GM19238 (cell line): ENCODE results near the gene SNORC.
"Not testable (repeated sequence)": the region's sequence is repeated elsewhere in the genome, so short reads cannot be mapped to it uniquely, and the experiment has no call there.

Experiments used
- DNase-seq: peaks from one replicate; pipeline ENCODE4 v3.0.0; 2011; ENCODE audit warnings: low spot score; ENCODE audit not compliant: insufficient read length

Gene SNORC

DNA sequence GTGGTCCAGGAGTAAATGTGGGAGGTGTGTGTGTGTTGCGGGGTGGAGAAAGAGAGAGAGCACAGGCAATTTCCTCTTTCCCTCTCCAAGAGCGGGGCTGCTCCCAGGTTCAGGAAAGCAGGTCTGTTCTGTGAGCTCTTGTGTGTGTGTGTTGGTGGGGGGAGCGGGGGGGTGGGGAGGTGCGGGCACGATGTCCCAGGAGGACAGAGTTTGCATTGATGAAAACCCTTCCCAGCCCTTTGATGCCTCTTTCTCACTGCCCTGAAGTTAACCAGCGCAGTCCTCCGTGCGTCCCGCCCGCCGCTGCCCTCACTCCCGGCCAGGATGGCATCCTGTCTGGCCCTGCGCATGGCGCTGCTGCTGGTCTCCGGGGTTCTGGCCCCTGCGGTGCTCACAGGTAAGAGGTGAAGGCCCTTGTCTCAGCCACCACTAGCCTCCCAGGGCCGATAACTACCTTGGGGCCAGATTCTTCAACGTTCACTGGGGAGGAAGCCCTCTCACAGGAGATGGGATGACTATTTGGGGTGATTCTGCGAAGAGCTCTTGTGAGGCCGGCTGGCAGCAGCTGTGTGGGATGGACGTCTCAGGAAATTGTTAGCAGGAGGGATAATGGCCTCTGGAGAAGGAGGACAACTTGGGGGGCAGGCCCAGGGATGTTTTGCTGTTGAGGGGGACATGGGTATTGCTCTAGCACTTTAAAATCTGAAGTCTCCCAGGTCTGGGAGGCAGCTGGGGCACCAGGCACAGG lies at the start of gene SNORC:
SNORC (plus strand) TSS at position 247 of the 748 bp plus-strand sequence; CDS start at position 325, 78 bp downstream.
- no peak for DNase-seq

DNA sequence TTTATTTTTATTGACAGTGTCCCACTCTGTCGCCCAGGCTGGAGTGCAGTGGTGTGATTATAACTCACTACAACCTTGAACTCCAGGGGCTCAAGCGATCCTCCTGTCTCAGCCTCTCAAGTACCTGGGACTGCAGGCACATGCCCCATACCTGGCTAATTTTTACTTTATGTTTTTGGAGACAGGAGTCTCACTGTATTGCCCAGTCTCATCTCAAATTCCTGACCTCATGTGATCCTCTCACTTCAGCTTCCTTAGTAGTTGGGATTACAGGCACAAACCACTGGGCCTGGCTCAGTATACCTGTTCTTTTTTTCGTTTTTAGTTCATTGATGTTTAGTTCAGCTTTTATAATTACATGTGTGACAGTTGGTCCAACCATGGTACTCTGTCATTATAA lies 40.1 kb upstream of the SNORC start:
- no peak for DNase-seq

DNA sequence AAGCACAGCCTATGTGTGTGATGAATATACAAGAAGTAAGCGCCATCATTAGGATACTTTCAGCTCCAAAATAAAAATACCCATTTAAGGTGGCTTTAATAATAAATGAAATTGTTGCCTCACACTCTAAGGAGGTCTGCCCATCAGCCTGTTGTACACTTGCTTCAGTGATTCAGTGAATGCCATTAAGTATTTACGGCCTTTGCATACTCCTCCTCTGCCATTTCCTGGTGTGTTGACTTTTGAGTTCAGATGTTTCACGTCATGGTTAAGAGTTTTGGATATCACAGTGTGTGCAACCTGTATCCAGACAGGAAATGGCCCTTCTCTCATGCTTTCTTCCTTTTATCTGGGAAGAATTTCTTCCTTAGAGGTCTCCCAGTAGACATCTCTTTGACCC lies 38.6 kb upstream of the SNORC start:
- no peak for DNase-seq

DNA sequence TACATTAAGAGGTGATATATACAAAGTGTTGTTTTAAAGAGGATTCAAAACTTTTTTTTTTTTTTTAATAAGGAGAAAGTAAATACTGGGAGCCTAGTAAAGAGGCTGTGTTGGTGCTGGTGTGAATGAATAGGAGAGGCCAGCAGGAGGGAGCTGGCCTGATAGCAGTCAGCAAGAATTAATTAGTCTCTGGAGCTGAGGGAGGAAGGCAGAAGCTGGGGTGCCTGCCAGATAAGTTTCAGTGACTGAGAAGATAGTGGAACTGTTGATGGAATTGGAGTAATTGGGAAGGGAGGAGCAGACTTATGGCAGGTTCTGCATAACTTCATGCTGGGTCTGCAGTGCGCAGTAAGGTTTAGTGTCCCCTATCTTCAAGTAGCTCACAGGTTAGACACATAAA lies 36.2 kb upstream of the SNORC start:
- no peak for DNase-seq

DNA sequence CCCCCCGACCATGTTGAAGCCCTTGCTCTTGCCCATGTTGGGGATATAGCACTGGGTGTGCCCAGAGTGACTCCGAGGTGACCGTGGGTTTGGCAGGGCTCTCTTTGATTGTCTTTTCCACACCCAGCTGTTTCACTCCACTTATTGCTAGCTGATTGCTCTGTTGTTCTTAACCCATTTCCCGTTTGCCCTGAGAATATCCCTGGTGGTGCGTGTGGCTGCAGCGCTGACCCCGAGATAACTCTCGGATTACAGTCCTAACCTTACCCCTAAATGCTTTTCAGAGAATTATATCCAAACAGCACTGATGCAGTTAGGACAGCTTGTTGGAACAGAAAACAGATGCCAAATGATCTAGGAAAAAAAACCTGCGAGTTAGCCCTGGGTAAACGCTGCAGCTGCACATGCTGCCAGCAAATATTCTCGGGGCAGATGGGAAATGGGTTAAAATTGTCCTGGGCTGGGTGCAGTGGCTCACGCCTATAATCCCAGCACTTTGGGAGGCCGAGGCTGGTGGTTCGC lies 34.3 kb upstream of the SNORC start:
- DNase-seq = no peak

DNA sequence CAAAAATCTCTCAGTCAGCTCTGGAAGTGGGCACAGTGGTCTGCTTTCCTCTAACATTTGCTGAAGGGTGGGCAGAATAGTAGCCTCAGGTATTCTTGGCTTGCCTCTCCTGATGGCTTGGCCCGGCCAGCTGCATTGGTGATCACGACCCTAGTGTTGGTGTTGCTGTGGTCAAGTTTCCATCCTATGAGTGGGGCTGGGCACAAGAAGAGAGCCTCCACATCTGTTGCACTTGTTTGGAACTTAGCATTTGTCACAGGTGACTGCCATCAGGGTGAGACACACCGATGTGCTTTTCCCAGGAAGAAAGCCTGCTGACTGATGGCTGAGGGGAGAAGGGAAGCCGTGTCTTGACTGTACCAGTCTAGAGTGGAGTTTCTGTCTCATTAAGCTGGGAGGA lies 33.1 kb upstream of the SNORC start:
- DNase-seq = no peak

DNA sequence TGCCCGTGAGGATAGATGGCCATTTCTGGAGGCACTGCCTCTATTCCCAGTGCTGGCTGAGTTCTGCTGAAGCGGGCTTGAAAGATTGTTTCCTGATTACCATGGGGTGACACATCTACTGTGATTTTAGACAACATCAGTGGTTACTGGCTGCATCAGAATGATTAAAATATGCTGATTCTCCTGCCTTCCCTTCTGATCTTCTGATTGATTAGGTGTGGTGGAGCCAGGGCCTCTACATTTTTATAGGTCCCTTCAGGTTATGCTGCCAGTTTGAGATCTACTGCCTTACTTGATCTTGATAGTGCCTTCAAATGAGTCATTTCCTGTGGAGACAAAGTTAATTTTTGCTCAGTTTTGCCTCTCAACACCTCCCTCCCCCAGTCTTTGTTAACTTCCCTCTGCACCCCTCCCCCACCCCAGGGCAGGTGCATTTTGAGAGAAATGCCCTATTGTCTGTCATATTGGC lies 31.6 kb upstream of the SNORC start:
- DNase-seq = peak; percentile 22

DNA sequence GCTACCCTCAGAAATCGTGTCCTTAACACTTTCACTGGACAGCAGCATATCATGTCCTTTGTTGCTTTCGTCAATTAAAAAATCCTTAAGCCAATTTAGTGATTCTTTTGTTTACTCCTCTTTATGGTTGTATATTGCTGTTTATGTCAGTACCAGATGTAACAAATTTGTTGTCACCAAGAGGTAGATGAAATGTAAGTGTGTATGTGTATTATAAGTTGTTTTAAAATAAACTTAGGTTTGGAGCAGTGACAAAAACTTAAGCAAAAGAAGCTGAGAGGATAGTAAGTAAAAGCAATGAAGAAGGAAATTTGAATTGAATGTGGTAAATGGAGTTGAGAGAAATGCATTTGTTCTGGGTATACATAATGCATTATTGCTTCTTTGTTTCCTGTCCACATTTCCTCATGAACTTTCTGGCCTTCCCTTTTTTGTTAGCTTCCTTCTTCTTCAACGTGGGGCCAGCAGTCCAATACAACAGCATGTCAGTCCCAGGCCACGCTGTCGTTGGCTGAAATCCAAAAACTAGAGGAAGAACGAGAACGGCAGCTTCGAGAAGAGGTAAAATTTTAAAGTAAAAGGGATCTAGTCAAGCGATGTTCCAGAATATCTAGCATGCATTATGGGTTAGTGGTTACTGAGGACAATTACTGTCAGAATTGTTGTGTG lies 30.5 kb upstream of the SNORC start:
- DNase-seq = no peak

DNA sequence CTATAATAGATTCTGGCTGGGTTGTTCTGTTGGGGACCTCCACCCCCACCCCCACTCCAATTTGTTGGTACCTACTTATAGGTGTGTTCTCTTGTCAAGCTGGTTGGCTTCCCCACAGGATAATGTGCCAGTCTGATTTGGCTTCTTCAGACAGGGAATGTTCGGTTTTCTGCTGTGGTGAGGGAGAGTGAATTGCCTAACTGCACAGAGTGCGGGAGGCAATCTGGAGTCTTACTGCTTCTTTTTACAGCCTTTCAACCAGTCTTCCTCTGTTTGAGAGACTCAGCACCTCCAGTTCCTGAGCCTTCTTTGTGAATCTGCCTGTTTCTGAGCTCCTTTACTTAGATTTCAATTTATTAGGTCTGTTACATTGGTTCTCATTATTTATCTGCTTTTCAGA lies 27.4 kb upstream of the SNORC start:
- no peak for DNase-seq

DNA sequence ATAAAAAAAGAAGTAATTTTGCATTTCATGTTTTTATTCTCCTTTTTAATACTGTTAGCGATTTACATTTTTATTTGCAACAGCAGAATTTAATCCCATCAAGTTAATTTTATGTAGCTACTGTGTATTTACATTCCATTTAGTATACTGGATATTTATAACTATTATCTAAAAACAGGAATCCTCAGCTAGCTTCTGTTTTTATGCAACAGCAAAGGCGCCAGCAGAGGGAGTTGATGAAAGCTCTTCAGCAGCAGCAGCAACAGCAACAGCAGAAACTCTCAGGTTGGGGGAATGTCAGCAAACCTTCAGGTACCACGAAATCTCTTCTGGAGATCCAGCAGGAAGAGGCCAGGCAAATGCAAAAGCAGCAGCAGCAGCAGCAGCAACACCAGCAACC lies 26.2 kb upstream of the SNORC start:
- DNase-seq = no peak

DNA sequence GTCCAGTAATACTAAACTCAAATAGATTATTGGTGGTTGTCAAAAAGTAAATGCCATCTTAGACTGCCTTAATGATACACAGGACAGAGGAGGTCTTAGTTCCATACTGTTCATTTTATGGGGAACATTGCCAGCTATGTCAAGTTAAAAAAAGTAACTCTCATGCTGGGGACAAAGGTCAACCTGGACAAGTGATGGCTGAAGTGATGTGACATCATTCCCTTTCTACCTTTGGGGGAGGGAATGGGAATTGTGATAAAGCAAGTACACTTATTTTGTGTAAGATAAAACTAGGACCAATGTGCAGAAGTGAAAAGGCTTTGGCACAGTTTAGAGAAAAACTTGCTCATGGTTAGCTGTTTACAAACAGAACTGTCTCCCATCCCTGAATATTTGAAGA lies 24.0 kb upstream of the SNORC start:
- DNase-seq = no peak

DNA sequence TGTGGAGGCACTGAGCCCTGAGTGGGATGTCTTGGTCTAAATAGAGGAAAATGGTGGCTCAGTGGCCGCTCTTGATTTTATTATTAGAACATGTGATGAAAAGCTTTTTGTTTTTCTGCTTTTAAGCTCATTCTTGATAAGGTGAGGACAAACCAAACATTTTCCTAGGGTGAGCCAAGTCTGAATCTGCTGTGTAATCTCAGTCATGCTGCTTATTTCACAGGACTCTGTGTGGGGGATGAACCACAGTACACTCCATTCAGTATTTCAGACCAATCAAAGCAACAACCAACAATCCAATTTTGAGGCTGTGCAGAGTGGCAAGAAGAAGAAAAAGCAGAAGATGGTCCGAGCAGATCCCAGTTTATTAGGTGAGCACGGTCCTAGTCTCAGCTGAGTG lies 20.0 kb upstream of the SNORC start:
- DNase-seq = no peak

DNA sequence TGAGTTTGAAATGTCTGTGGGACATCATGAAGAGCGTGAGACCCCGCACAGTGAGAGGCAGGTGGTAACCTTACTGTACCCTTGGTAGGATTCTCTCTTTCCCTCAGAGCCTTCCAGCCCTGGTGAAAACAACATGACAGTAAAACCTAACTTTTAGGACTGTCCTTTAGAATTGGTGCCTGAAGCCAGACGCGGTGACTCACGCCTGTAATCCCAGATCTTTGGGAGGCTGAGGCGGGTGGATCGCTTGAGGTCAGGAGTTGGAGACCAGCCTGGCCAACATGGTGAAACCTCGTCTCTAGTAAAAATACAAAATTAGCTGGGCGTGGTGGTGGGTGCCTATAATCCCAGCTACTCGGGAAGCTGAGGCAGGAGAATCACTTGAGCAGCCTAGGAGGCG lies 18.0 kb upstream of the SNORC start:
- not testable (repeated sequence) for DNase-seq

DNA sequence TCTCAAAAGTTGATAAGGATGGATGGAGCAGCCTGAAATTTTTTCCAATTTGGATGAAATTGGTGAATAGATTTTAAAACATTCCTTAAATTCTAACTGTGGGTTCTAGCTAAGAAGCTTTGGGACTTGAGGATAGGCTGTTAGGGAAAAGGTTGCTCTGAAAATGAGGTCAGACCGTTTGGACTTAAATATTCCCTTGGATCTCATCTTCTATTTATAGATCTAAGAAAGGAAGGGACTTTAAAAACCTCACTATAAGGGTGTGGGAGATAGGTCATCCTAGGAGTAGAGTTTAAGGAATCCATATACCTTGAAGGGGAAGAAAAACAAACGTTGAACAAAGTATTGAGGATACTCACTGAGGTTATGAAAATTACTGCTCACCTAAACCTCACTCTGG lies 17.4 kb upstream of the SNORC start:
- no peak for DNase-seq

DNA sequence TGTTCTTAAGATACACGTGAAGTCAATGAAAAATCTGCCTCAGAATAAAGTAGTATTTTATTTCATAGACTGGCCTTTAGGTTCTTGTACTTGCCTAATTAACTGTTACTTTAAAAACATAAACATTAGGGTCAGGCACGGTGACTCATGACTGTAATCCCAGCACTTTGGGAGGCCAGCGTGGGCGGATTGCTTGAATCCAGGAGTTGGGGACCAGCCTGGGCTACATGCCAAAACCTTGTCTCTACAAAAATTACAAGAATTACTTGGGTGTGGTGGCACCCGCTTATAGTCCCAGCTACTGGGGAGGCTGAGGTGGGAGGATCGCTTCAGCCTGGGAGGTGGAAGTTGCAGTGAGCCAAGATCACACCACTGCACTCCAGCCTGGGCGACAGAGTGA lies 16.0 kb upstream of the SNORC start:
- no peak for DNase-seq

DNA sequence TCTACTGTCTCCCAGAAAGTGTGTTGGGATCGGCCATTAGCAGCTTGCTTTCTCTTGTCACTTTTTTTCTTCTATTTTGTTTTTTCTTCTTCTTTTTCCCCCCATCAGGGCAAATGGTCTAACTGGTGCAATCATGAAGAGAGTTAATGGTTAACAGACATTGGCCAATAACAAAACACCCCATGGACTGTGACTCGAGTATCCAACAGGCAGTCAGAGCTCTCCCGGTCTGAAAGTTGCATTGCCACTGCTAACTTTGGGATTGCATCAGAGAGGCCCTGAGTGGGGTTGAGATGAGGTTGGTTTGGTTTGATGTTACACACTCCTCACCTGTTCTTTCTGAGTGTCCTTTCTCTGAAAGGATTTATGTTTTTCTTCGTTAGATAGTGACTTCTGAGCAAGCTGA lies 12.9 kb upstream of the SNORC start:
- no peak for DNase-seq

DNA sequence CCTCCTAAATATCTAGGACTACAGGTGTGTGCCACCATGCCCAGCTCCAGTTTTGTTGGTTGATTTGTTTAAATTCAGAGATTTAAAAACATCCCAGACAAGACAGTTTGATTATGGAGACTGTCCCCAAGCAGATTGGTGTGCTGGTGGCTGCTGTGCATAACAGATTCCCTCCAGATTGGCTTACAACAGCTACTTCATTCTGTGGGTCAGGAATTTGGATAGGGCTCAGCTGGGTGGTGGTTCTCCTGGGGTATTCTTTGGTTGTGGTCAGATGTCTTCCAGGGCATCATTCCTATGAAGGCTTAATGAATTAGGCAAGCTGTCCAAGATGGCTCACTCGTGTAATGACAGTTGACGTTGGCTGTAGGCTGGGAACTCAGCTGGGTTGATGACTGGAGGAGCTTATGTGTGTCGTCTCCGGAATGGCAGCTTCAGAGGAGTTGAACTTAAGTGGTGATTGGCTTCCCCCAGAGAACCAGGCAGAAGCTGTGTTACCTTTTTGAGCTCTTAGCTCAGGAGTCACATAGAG lies 10.6 kb upstream of the SNORC start:
- no peak for DNase-seq

DNA sequence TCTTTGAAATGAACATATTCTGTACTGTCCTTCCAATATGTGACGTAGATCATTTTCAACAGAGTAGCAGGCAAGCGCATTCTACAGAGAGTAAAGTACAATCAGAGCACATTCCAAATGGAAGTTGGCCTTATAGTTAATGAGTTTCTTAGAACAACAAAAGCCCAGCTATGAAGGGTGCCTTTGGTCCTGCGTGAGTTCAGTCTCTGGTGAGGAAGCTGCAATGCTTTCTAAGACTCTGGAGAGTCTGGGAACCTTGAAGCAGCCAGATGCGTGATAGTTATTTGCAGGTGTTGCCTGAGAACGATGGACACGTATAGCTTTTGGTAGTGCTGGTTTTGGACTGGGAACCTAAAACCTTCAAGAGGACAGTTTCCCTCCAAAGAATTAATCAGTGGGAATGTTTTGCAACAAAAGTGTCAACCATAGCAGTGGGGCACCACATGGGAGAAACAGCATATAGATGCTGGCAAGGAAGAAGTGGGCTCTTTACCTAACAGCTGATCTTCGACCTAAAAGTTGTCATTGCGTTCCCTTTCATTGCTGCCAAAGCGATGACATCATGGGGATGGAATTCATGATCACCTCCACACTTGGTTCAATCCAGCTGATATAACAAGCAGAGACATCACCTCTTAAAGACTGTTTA lies 9.3 kb upstream of the SNORC start:
- DNase-seq = no peak

DNA sequence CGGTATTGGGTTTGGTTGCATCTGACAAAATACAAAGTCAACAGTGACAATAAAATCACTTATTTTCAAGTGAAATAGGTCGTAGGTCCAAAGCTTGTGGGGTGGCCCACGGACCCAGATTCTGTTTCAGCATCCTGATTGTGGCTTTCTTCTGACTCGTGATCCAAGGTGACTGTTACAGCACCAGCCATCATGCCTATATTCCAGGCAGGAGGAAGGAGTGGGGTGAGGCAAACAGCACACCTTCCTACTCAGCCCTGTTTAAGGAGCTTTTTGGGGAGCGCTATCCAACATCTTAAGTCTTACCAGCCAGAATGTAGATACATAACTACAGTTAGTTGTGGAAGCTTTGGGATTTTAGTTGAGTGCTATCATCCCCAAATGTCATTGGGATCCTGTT lies 8.7 kb upstream of the SNORC start:
- no peak for DNase-seq

DNA sequence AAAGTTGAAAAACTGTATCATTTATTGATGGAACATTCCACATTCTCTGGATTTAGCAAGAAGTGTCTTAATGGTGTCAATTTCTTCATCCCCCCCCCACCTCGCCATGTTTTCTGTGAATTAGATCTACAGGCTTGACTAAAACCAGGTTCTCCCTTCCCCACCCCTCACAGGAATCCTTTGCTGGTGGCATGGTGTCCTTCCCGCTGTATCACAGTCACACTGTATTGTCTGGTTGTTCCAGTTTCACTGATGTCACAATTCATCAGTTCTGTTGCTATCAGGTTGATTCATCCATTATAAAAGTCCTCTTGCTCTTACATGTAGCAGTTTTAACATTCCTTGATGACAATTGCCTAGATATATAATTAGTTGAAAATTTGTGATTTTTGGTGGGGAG lies 6.1 kb upstream of the SNORC start:
- DNase-seq = no peak

DNA sequence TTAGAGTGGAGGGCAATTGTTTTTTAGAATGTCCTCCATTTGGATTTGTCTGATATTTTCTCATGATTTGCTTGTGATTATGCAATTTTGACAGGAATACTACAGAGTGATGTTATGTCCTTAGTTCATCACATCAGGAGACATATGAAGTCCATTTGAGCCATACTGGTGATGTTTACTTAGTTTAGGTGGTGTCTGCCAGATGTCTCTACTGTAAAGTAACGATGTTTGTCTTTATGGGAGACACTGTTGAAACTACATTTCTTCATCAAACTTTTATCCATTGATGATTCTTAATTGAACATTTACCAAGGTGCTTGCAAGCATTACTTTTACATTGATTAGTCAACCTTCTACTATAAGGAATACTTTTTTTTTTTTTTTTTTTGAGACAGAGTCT lies 4.9 kb upstream of the SNORC start:
- DNase-seq = no peak

DNA sequence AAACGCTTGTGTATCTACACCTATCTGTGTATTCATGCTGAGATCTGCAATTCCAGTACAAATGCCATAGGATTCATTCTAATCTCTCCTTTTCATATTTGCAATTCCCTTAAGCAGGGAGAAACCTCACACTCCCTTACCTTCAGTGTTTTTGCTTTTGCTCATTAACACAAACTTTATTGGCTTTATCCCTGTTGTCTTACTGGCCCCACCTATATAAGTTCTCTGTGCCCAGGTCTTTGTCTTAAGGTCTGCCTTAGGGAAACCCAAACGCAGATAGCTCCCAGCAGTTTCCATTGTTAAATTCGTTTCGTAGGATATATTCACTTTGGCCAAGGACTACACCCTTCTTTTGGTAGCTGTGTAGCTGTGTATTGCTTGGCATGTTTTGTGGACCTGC lies 4.0 kb upstream of the SNORC start:
- no peak for DNase-seq
